K562 (cell line): ENCODE results near the gene PTPN1.

ENCODE experiments used
- CTCF ChIP-seq, 3 experiments: IDR thresholded peaks in 2 of 3; conservative IDR thresholded peaks in 1 of 3; 2 replicates each; pipeline ENCODE4 v1.5.1; 2011 to 2012; ENCODE audit warnings: low read length in 3 of 3, mild to moderate bottlenecking in 3 of 3, control low read depth in 2 of 3, improper control_type of control experiment in 1 of 3, inconsistent platforms in 1 of 3, low read depth in 1 of 3, mixed read lengths in 1 of 3, moderate library complexity in 1 of 3; ENCODE audit not compliant: insufficient read depth in 2 of 3
- RAD21 ChIP-seq, 2 experiments: fragments of 250-450 bp in 1 of 2; fragments of 450-650 bp in 1 of 2; sonication (Bioruptor Pico) in 1 of 2; formaldehyde crosslinking in 1 of 2; IDR thresholded peaks in 1 of 2; conservative IDR thresholded peaks in 1 of 2; 2 replicates each; pipeline versions ENCODE4 v1.4.0 to v1.8.0; 2020 to 2022; ENCODE audit warnings: mild to moderate bottlenecking in 2 of 2, moderate library complexity in 1 of 2
- SIX5 ChIP-seq, 2 experiments: IDR thresholded peaks; 2 replicates each; pipeline ENCODE4 v1.6.1; 2011; ENCODE audit warnings: low read length in 2 of 2, borderline replicate concordance in 1 of 2, low read depth in 1 of 2, mild to moderate bottlenecking in 1 of 2, moderate library complexity in 1 of 2; ENCODE audit not compliant: insufficient read depth in 1 of 2
- ZNF324 ChIP-seq: fragments of 250-450 bp; sonication (Bioruptor Pico); IDR thresholded peaks from 2 replicates; pipeline ENCODE4 v1.4.0; 2020; ENCODE audit warnings: mild to moderate bottlenecking

GRCh38 chr20:50546729-50547314 lies 36.6 kb downstream of the PTPN1 start:
- no peak for TF ChIP-seq RAD21 (CRISPR knock-in tag; conservative IDR thresholded peaks at IDR 0.05 in 1 of 2, IDR thresholded peaks at IDR 0.05 in 1 of 2)
- TF ChIP-seq CTCF (IDR thresholded peaks at IDR 0.05 in 2 of 3, conservative IDR thresholded peaks at IDR 0.05 in 1 of 3; ENCODE audit: insufficient read depth in 2 of 3, low read depth in 1 of 3, low read length in 3 of 3) = no peak
- no peak for TF ChIP-seq ZNF324 (CRISPR knock-in tag)
- no peak for TF ChIP-seq SIX5 (IDR thresholded peaks at IDR 0.05; ENCODE audit: borderline replicate concordance in 1 of 2, insufficient read depth in 1 of 2, low read depth in 1 of 2, low read length in 2 of 2)
